ENCODE results near the gene CZIB.

Gene CZIB

DNA sequence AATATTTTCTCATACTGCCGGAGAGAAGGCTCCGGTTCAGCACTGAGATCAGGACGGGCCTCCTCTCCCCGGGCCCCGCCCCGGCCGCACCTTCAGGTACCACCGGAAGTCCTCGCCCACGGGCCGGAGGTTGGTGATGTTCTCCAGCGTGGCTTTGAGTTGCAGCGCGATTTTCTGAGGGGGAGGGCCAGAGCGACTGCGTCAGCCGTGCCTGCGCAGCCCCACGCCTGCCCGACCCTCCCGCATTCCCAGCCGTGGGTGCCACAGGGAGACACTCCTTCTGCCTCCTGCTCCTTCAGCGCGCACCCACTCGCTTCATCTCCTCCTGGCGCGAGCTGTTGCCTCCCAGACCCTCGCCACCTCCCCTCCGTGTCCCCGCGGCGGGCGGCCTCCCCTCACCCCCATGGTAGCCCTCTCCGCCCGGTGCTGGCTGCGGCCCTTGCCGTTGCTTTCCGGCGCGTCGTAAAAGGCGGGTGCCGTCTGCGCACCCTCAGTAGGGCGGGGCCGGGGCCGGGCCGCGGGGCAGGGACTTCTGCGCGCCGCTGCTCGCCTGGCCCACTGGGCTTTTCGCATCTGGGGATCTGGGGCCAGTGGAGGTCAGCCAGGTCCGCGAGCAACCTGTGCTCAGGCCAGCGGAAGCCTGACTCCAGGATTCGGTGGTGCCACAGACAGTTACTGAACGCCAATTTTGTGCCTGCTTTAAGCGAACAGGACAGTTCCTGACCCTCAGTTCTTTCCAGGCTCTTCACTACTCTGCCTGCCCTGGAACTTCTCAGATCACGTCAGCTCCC is at the start of gene CZIB:
TSS of gene CZIB (minus strand) at position 464 of the 791 bp plus-strand sequence. CDS start at position 405, 59 bp downstream.
- peak; percentile 88 for DNase-seq

DNA sequence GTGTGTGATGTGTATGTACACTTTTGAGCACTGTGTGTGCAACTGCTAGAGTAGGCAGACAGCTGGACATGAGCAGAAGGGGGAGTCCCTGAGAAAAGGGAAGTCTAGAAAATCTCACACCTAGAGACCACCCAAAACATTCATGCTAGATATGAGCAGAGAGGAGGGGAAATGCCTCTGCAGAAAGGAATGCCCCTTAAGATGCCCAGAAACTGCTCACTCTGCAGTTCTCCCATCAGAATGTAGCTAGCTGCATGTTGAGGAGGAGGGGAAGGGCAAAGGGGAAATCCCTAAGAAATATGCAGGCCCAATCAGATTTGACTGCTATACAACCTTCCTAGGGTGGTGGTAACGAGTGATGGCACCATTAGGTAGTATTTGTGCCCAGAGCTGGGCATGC is 49.7 kb upstream of the CZIB start:
- DNase-seq, result no peak

- no peak for DNase-seq
Measured at GRCh38 chr1:53267761-53268160, 47.3 kb upstream of the CZIB start.

GRCh38 chr1:53266038-53266437 is 45.6 kb upstream of the CZIB start:
- DNase-seq, result peak; percentile 8

GRCh38 chr1:53265581-53265980 is 45.1 kb upstream of the CZIB start:
- no peak for DNase-seq

DNA sequence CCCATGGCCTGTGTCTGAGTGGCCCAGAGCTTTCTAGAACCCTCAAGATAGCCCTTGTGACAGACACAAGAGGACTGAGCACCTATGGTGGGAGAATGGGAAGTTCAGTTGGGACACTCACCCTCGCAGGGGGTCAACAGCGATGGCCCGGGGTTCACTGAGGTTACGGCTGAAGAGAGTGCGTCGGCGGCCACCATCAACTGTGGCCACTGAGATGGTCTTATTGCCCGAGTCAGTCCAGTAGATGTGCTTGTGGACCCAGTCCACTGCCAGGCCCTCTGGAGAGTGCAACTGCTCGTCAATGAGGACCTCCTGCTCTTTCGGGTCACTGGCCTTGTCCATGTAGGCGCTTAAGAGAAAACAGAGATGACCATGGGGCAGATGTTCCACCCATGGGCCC is 43.6 kb upstream of the CZIB start:
- no peak for DNase-seq

- no peak for DNase-seq
Measured at GRCh38 chr1:53262000-53262399, 41.6 kb upstream of the CZIB start.

DNA sequence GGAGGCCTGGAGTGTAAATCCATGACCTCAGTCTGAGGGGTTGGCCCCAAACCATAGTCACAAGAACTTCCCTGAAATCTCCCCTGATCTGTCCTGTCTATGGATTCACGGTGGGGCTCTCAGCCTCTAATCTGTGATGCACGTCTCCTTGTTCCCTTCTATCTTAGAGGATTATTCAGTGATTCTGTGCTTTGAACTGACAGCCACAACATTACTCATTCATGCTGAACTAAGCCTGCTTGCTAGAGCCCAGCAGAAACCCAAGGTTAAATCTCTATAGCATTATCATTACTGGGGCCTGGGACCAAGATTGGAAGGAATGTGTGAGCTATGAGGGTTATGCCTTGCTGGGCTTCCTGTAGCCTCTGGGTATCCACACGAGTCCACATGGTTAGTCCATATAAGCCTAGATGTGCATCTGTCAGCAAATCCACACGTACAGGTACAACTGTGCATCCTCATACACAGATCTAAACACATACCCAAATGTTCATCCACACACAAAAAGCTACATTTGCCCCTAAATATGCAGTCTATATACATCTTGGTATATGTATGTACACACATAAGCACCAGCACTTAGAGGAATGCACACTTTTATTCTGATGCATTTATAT is 40.3 kb upstream of the CZIB start:
- DNase-seq, result no peak

DNA sequence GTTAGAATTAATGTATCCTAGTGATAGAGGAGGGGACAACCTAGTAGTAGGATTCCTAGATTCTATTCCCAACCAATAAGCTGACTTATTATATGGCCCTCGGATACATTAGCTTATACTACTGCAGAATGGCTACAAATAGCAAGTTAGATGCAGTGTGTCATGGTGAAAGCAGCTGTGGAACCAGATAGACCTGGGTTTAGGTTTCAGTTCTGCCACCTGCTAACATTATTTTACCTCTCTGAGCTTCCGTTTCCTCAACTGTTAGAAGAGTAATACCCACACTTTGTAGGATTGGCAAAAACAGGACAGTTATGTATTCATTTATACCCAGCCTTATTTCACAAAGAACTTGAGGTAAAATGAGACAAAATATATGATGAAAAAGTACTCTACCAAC is 39.5 kb upstream of the CZIB start:
- DNase-seq, result no peak

- DNase-seq, result no peak
Measured at GRCh38 chr1:53258216-53258615, 37.8 kb upstream of the CZIB start.

DNA sequence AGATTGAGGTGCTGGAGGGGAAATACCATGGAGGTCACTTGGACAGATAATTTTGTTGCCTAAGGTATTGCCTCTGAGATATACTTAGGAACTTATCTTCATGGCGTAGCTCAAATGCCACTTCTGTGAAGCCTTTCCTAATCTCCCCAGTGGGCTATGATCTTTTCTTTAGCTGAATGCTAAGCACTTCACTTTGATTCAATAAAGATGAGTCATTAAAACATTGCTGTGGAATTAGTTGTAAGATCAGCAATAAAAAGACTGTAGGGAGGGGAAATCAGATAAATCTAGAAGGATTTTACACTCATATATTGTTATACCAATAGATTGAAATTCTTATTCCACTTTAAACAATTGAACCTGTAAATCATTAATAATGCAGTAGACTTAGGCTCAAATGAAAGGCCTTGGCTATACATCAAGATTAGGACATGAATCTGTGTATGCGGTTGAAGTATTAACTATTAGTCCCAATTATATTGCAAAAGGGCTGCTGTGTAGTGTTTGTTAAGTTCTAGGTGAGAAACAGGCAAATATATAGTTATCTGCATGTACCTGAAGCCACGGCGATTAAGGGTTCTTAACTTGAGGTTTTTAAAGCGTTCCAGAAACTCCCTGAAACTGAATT is 37.1 kb upstream of the CZIB start:
- no peak for DNase-seq

DNA sequence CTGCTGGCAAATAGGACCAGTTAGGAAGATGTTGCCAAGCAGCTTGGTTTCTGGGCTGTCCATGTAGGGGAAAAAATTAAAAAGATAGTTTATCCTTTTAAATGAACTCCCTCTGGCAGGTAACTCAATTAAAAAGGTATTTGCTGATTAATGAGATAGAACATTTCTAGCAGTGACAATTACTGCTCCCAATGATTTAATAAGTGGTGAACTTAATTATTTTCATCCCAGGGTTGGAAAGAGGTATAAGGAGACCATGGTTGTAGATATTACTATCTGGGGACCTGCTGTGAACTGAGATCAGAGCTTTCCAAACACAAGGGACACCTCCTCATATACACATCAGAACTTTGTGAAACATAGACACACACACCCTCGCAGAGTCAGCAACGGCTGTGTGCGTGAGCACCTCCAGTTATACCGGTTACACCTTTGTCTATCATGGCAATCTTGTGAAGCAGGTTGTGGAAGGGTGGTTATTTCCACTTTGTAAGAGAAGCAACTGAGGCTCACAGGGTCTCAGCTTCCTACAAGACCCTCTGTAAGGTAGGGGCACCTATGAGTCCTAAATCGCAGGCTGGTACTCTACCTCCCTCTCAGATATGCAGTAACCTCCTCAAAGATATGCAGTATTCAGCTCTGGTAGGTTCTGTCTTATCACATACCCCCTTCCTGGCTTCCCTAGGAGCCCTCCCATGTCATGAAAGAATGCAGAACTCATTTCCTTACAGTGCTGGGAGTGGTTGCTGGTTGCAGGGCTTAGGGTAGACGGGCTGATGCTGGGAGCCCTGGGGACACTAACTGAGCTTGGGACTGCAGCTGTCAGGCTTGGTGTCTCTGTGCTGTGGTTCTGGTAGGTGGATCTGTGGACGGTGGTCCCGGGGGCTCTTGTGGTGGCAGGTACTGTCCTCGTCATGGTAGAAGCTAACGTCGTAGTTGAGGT is 36.3 kb upstream of the CZIB start:
- no peak for DNase-seq

- no peak for DNase-seq
Measured at GRCh38 chr1:53255031-53255430, 34.6 kb upstream of the CZIB start.

DNA sequence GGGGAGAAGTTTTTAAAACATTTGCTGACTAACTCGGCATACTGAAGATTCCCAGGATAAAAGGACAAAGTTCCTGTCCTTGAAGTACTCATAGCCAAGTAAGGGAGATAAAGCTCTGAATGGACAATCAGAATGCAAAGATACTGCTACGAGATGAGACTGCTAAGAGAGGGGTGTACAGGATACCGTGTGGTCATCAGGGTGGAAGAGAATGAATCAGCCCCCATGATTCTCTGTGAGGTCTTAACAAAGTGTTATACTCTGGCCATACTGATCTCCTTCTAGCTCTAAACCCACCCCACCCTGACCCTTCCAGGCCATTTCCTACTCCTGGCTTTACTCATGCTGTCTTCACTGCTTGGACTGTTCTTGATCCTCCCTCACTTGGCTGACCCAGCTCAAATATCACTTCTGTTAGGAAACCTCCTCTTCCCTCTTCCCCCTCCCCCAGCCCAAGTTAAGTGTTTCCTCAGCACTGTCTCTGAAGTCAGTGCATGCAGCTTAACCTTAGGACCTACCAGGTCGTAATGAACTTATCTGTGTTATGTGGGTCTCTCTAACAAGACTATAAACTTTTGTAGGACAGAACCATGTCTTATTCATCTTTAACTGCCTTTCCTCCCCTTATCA is 33.7 kb upstream of the CZIB start:
- DNase-seq, result no peak

DNA sequence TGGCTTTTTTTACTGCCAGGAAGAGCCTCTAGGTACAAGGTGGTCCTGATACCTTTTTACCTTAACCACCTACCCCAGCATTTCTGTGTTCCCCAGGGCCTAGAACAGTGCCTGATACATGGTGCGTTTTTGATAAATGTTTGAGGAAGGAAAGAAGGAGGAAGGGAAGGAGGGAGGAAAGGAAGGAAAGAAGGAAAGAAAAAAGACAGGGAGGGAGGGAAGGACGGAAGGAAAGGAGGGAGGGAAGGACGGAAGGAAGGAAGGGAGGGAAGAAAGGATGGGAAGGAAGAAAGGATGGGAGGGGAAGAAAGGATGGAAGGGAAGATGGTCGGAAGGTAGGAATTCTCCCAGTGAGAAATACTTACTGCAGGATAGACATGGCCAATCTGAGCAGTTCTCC is 29.9 kb upstream of the CZIB start:
- no peak for DNase-seq

GRCh38 chr1:53249706-53250105 is 29.3 kb upstream of the CZIB start:
- peak; percentile 73 for DNase-seq

DNA sequence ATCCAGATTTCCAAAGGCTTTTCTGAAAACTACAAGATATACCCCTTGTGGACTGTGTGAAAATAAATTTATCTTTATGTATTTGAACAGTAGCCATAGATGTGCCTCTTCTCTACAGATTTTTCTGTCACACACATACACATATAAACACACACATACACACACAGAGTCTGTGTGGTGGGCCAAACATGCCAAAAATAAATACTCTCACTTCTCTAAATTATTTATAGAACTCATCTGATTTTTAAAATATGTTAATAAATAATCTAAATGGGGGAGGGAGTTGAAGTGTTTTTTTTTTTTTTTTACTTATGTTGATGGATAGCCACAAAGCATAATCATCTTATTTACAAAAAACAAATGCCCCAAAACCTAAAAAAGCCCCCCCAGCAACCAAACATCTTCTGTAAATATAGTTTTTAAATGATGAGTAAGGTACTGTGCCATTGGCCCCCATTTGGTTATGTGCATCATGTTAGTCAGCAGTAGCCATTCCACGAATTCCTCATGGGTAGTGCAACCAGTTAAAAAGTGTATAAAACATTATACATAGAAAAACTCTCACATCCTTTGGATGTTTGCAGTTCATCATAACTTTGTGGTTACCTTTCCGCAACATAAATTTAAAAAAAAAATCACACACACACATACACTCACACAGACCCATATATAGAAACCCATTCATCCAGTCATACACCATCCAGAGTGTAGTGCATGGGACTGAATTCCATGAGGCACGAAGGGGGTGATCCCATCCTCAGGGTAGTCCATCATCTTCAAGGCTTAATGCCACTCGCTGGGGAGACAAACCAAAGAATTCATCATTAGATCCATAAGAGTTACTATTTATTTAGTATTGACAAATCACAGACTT is 26.1 kb upstream of the CZIB start:
- DNase-seq, result no peak

DNA sequence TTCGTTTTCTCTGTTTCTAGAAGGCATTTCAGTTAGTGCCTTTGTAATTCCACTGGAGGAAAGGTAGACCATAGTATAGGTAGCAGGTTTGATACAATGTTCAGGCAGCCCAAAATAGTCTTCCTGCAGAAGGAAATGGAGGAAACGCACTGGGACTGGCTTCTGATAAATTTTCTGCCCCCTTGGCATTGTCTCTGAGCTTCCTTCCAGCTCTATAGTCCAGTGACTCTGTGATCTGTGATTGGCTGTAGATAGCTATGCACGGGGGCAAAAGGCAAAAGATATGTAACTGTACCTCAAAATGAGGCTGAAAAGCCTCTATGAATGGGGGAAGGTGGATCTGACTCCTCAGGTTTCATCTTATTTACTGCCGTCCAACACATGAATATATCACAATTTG is 23.7 kb upstream of the CZIB start:
- no peak for DNase-seq

DNA sequence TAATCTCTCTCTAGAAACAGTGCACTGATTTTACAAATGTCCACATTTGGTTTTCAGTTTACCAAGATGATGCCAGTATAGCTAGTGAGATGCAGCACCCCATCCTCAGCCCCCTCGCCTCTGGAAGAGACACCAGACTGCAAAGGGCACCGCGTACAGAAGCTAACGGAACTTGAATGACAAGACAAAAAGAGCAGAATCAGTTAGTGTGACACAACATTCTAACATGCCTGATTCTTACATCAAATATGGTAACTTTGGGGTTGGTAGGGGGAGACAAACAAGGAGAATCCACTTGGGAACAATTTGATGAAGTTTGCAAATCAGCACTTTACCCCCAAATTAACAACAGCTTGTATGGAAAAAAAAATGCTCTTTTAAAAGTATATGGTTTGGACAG is 21.9 kb upstream of the CZIB start:
- DNase-seq, result no peak

- DNase-seq, result no peak
Measured at GRCh38 chr1:53241828-53242227, 21.4 kb upstream of the CZIB start.
